H1 (cell line): ENCODE measurements around the gene C15orf40. TPM values are rescaled to one million over a fixed set of nuclear protein-coding genes. Genes with fewer than 3 reads are reported as not detected.

ENCODE experiments used
- CTCF ChIA-PET: fragments of 300-600 bp; sonication (Branson Sonifier 250); formaldehyde crosslinking; loops from one replicate; lab custom pipeline; 2021; ENCODE audit not compliant: partially characterized antibody; lab: Charles Lee
- POLR2A ChIA-PET: fragments of 300-600 bp; sonication (Branson Sonifier 250); formaldehyde crosslinking; loops from one replicate; lab custom pipeline; 2021; ENCODE audit warnings: inconsistent platforms; ENCODE audit not compliant: partially characterized antibody; lab: Charles Lee
- DNase-seq, 2 experiments: peaks; one replicate each; pipeline versions ENCODE4 v3.0.0 to v3.0.0-alpha.2; 2010 to 2022; ENCODE audit warnings: low spot score in 2 of 2, low read depth in 1 of 2, mixed read lengths in 1 of 2
- FAIRE-seq: peaks from 2 replicates; lab custom pipeline; 2011; peaks lifted over from hg19 to GRCh38; lab: Jason Lieb, UNC
- H2AFZ ChIP-seq: 2 replicates; pipeline ENCODE4 v1.8.1; 2012; ENCODE audit warnings: low read length, inconsistent platforms
- H2AK5ac ChIP-seq: 2 replicates; pipeline ENCODE4 v1.6.1; 2013; ENCODE audit warnings: low read depth, low read length
- H2BK120ac ChIP-seq: replicated peaks from 2 replicates; pipeline ENCODE3; 2013; ENCODE audit warnings: low read depth, low read length, inconsistent platforms
- H2BK12ac ChIP-seq: 2 replicates; pipeline ENCODE4 v1.6.1; 2013; ENCODE audit warnings: low read depth, low read length
- H2BK15ac ChIP-seq: 2 replicates; pipeline ENCODE4 v1.6.1; 2013; ENCODE audit warnings: low read length
- H2BK20ac ChIP-seq: 2 replicates; pipeline ENCODE4 v1.6.1; 2013; ENCODE audit warnings: low read length
- H2BK5ac ChIP-seq: 2 replicates; pipeline ENCODE4 v1.6.1; 2013; ENCODE audit warnings: low read depth, low read length
- H3K14ac ChIP-seq: 2 replicates; pipeline ENCODE4 v1.6.1; 2013; ENCODE audit warnings: inconsistent platforms; ENCODE audit not compliant: insufficient read length
- H3K18ac ChIP-seq: 2 replicates; pipeline ENCODE4 v1.6.1; 2013; ENCODE audit warnings: low read length; ENCODE audit errors: extremely low read depth
- H3K23ac ChIP-seq: 2 replicates; pipeline ENCODE4 v1.6.1; 2013; ENCODE audit warnings: inconsistent platforms; ENCODE audit not compliant: insufficient read length
- H3K23me2 ChIP-seq: 2 replicates; pipeline ENCODE4 v1.6.1; 2013; ENCODE audit warnings: low read depth, low read length
- H3K27ac ChIP-seq: 2 replicates; pipeline ENCODE4 v1.6.1; 2011; ENCODE audit warnings: low read depth, low read length, inconsistent platforms
- H3K27me3 ChIP-seq, 4 experiments: replicated peaks in 1 of 4; 1 replicate in 1 of 4; 2 replicates in 3 of 4; pipeline versions ENCODE4 v1.6.1 to v1.8.1; 2011 to 2013; ENCODE audit warnings: low read length in 3 of 4, mild to moderate bottlenecking in 3 of 4, inconsistent platforms in 2 of 4, mixed read lengths in 2 of 4, moderate library complexity in 1 of 4; ENCODE audit not compliant: control insufficient read depth in 3 of 4, insufficient read depth in 3 of 4; ENCODE audit errors: extremely low read depth in 1 of 4
- H3K36me3 ChIP-seq, 4 experiments: 2 replicates each; pipeline versions ENCODE4 v1.6.1 to v1.8.1; 2011 to 2013; ENCODE audit warnings: mild to moderate bottlenecking in 4 of 4, low read length in 3 of 4, moderate library complexity in 2 of 4, control low read depth in 1 of 4, inconsistent platforms in 1 of 4; ENCODE audit not compliant: insufficient read depth in 4 of 4, control insufficient read depth in 2 of 4
- H3K4ac ChIP-seq: replicated peaks from 2 replicates; pipeline ENCODE3; 2013; ENCODE audit warnings: low read length, low read depth, mixed read lengths, inconsistent platforms; ENCODE audit not compliant: insufficient read length
- H3K4me1 ChIP-seq, 4 experiments: replicated peaks in 1 of 4; 1 replicate in 1 of 4; 2 replicates in 3 of 4; pipeline versions ENCODE4 v1.6.1 to v1.8.1; 2011 to 2013; ENCODE audit warnings: low read length in 3 of 4, inconsistent platforms in 2 of 4, mixed read lengths in 1 of 4; ENCODE audit not compliant: insufficient read depth in 4 of 4, control insufficient read depth in 3 of 4
- H3K4me2 ChIP-seq, 2 experiments: 2 replicates each; pipeline versions ENCODE4 v1.6.1 to v1.8.1; 2011 to 2013; ENCODE audit warnings: low read depth in 2 of 2, low read length in 2 of 2, control low read depth in 1 of 2, inconsistent platforms in 1 of 2, mild to moderate bottlenecking in 1 of 2; ENCODE audit not compliant: insufficient read depth in 1 of 2
- H3K4me3 ChIP-seq, 4 experiments: fragments of 200-600, 300-600 bp in 1 of 4; sonication (generic), shearing (Covaris generic), sonication (Bioruptor Twin) in 1 of 4; 2 replicates each; pipeline versions ENCODE4 v1.5.1 to v1.8.1; 2011 to 2016; ENCODE audit warnings: low read length in 4 of 4, low read depth in 3 of 4, control low read depth in 2 of 4, inconsistent platforms in 2 of 4, mild to moderate bottlenecking in 2 of 4, mixed read lengths in 1 of 4, moderate library complexity in 1 of 4; ENCODE audit not compliant: insufficient read depth in 2 of 4; ENCODE audit errors: extremely low read depth in 1 of 4
- H3K56ac ChIP-seq: replicated peaks from 2 replicates; pipeline ENCODE3; 2013; ENCODE audit warnings: low read depth, mild to moderate bottlenecking, mixed read lengths, low read length, inconsistent platforms; ENCODE audit not compliant: insufficient read length
- H3K79me1 ChIP-seq: 2 replicates; pipeline ENCODE4 v1.6.1; 2013; ENCODE audit warnings: low read depth, low read length, control low read depth
- H3K79me2 ChIP-seq, 2 experiments: 2 replicates each; pipeline versions ENCODE4 v1.6.1 to v1.8.1; 2012 to 2013; ENCODE audit warnings: low read length in 2 of 2, mild to moderate bottlenecking in 2 of 2, inconsistent platforms in 1 of 2; ENCODE audit not compliant: insufficient read depth in 2 of 2, control insufficient read depth in 1 of 2
- H3K9ac ChIP-seq, 4 experiments: replicated peaks in 1 of 4; 1 replicate in 1 of 4; 2 replicates in 3 of 4; pipeline versions ENCODE4 v1.6.1 to v1.8.1; 2011 to 2013; ENCODE audit warnings: low read depth in 3 of 4, low read length in 3 of 4, control low read depth in 2 of 4, mild to moderate bottlenecking in 2 of 4, moderate library complexity in 2 of 4, inconsistent platforms in 1 of 4; ENCODE audit errors: extremely low read depth in 1 of 4
- H3K9me3 ChIP-seq, 2 experiments: 2 replicates each; pipeline versions ENCODE4 v1.6.1 to v1.8.1; 2012 to 2013; ENCODE audit warnings: mild to moderate bottlenecking in 2 of 2, moderate library complexity in 2 of 2, control low read depth in 1 of 2, inconsistent platforms in 1 of 2, low read depth in 1 of 2, low read length in 1 of 2, mixed read lengths in 1 of 2; ENCODE audit not compliant: insufficient read depth in 2 of 2
- H4K20me1 ChIP-seq, 2 experiments: replicated peaks in 1 of 2; 2 replicates each; pipeline versions ENCODE3 to v1.8.1; 2011 to 2013; ENCODE audit warnings: inconsistent platforms in 2 of 2, low read length in 2 of 2, mild to moderate bottlenecking in 1 of 2; ENCODE audit not compliant: insufficient read depth in 2 of 2, control insufficient read depth in 1 of 2
- H4K5ac ChIP-seq: 2 replicates; pipeline ENCODE4 v1.6.1; 2013; ENCODE audit warnings: low read length, low read depth, mixed read lengths, inconsistent platforms; ENCODE audit not compliant: insufficient read length
- H4K8ac ChIP-seq: 2 replicates; pipeline ENCODE4 v1.8.0; 2013; ENCODE audit warnings: mild to moderate bottlenecking, moderate library complexity, low read length, inconsistent platforms; ENCODE audit not compliant: insufficient read depth; ENCODE audit errors: extremely low read depth
- H4K91ac ChIP-seq: replicated peaks from 2 replicates; pipeline ENCODE3; 2013; ENCODE audit warnings: low read length, mixed read lengths, inconsistent platforms; ENCODE audit not compliant: insufficient read length
- ASH2L ChIP-seq: fragments of 200-600, 300-600 bp; sonication (generic); IDR thresholded peaks from one replicate; pipeline ENCODE4 v1.7.1; 2017; ENCODE audit warnings: low read length
- EGR1 ChIP-seq: IDR thresholded peaks from 2 replicates; pipeline ENCODE4 v1.6.1; 2011; ENCODE audit warnings: low read depth, low read length, borderline replicate concordance
- JUND ChIP-seq: IDR thresholded peaks from 2 replicates; pipeline ENCODE4 v1.6.1; 2011; ENCODE audit warnings: mild to moderate bottlenecking, improper control_type of control experiment, low read length
- MAFK ChIP-seq: IDR thresholded peaks from 2 replicates; pipeline ENCODE4 v1.6.1; 2012; ENCODE audit warnings: low read depth, mild to moderate bottlenecking, improper control_type of control experiment, low read length
- POLR2A ChIP-seq, 2 experiments: IDR thresholded peaks; 1 replicate in 1 of 2; 2 replicates in 1 of 2; pipeline ENCODE4 v1.6.1; 2011; ENCODE audit warnings: low read depth in 2 of 2, low read length in 2 of 2, mild to moderate bottlenecking in 2 of 2; ENCODE audit errors: control extremely low read depth in 1 of 2
- TAF1 ChIP-seq: IDR thresholded peaks from 2 replicates; pipeline ENCODE4 v1.6.1; 2011; ENCODE audit warnings: mild to moderate bottlenecking, low read depth, low read length
- TAF7 ChIP-seq: optimal IDR thresholded peaks from 2 replicates; pipeline ENCODE3; 2011; ENCODE audit warnings: low read depth, mild to moderate bottlenecking, inconsistent platforms, low read length, moderate library complexity, borderline replicate concordance
- USF2 ChIP-seq: IDR thresholded peaks from 2 replicates; pipeline ENCODE4 v1.6.1; 2011; ENCODE audit warnings: low read length, improper control_type of control experiment
- WGBS, 2 experiments: shearing (Covaris generic) in 1 of 2; methylation state at CpG; one replicate each; pipeline versions ENCODE4 v1.1.6 to v1.1.7; 2013 to 2015; ENCODE audit warnings: low lambda C conversion rate in 2 of 2, mixed read lengths in 2 of 2, inconsistent platforms in 1 of 2, low coverage in 1 of 2, missing lambda C conversion rate in 1 of 2; ENCODE audit not compliant: insufficient replicate concordance in 2 of 2, insufficient coverage in 1 of 2, insufficient read length in 1 of 2; ENCODE audit errors: extremely low coverage in 1 of 2, missing lambda C conversion rate in 1 of 2; 5-methylcytosine and 5-hydroxymethylcytosine counted together
- polyA plus RNA-seq, 7 experiments: library from polyadenylated mRNA; depleted of rRNA in 3 of 7; stranded (reverse) in 5 of 7; unstranded in 2 of 7; fragments of >200 nt in 5 of 7; fragments of 200-250 nt in 2 of 7; gene quantifications; 1 replicate in 5 of 7; 2 replicates in 1 of 7; 4 replicates in 1 of 7; pipeline versions ENCODE4 v1.2.1 to v1.2.3, GENCODE V29; 2011 to 2013; ENCODE audit warnings: missing spikeins in 2 of 7, mixed read lengths in 2 of 7
- total RNA-seq: library from RNA; stranded (reverse); fragmentation: NEBNext Ultra II Directional; extraction: Animal tissue kit (Norgen Biotek cat#: 25700); gene quantifications from 2 replicates; pipeline ENCODE4 v1.2.1, GENCODE V29; 2021

Gene C15orf40
- total and polyA plus RNA-seq, 2 of the 8 experiments (the other 6 are each of a cell fraction or from before 2014, with no cell fraction given): 10.7 TPM

- Histone ChIP-seq H3K4me3 (no peak overlapping the region), H3K79me2 (no peaks in the 10 kb centered on the region), H3K27me3 (no peaks in the 10 kb centered on the region; a peak in 1 of 7 replicates), H2BK120ac (no peak overlapping the region), H3K27ac (no peak overlapping the region), H4K8ac (no peak overlapping the region), H3K4ac (no peak overlapping the region), H2AFZ (no peak overlapping the region)
- FAIRE-seq: no peak
- POLR2A ChIA-PET: interaction anchor here (0.6 to 1.0 kb wide), 2 partner anchors 9 to 171 kb away, joined by 3 read pairs; no protein-coding TSS in a partner anchor
- 100% methylated on average over 1 of the region's 1 CpG; no CpG with 5 or more reads in 1 of the 2 experiments for WGBS, 2 experiments
- no peak for TF ChIP-seq EGR1
- TF ChIP-seq USF2: no peak
- no peak for TF ChIP-seq JUND
- TF ChIP-seq TAF7: no peak
- no peak for TF ChIP-seq MAFK
- no peak for TF ChIP-seq ASH2L
- no peak for TF ChIP-seq TAF1
- TF ChIP-seq POLR2A (IDR thresholded peaks at IDR 0.05; ENCODE audit: control extremely low read depth in 1 of 2, low read depth in 2 of 2, low read length in 2 of 2): no peak
- TF ChIP-seq, all 59 proteins: peak for 0
- Histone ChIP-seq H4K91ac (no peak overlapping the region), H4K20me1 (no peaks in the 10 kb centered on the region), H3K56ac (no peak overlapping the region), H3K23me2 (no peaks in the 10 kb centered on the region), H2AK5ac (no peak overlapping the region), H4K5ac (no peak overlapping the region), H2BK5ac (no peak overlapping the region), H3K14ac (no peak overlapping the region), H3K4me1 (peaks cover 0 to 7% (median 3%) of the 10 kb centered on the region in 4 experiments; a peak in 4 of 7 replicates), H3K18ac (no peak overlapping the region), H2BK12ac (no peak overlapping the region), H2BK15ac (no peak overlapping the region), H3K23ac (no peak overlapping the region), H3K9ac (no peak overlapping the region), H2BK20ac (no peak overlapping the region), H3K4me2 (no peak overlapping the region), H3K36me3 (no peaks in the 10 kb centered on the region), H3K79me1 (no peaks in the 10 kb centered on the region), H3K9me3 (no peaks in the 10 kb centered on the region)
- DNase-seq: no peak
- CTCF ChIA-PET: interaction anchor here (0.6 to 3.9 kb wide), 7 partner anchors 13 to 109 kb away, joined by 3 to 13 read pairs (median 3); no protein-coding TSS in a partner anchor
Measured at GRCh38 chr15:82958638-82959037, 52.8 kb downstream of the C15orf40 start.
